HepG2 (cell line): Measurements from ENCODE around the gene GPM6B. TPM values are rescaled to one million over a fixed set of nuclear protein-coding genes. Genes with fewer than 3 reads are reported as not detected.
A peak's percentile ranks its signal among the peaks of the same experiment; 100 is the strongest.

Source experiments
- ARNTL ChIP-seq: sonication (generic); formaldehyde crosslinking; IDR thresholded peaks from 2 replicates; pipeline ENCODE4 v1.4.0; 2020; ENCODE audit warnings: mild to moderate bottlenecking, missing genetic modification reagents
- GABPA ChIP-seq, 2 experiments: IDR thresholded peaks; 2 replicates each; pipeline ENCODE4 v1.6.1; 2011 to 2016; ENCODE audit warnings: low read depth in 2 of 2, low read length in 1 of 2, missing biosample characterization in 1 of 2, missing genetic modification characterization in 1 of 2
- KDM2A ChIP-seq: sonication (generic); formaldehyde crosslinking; IDR thresholded peaks from 2 replicates; pipeline ENCODE4 v1.4.0; 2020; ENCODE audit warnings: low read depth, missing genetic modification reagents, borderline replicate concordance
- NR2C2 ChIP-seq: sonication (generic); formaldehyde crosslinking; IDR thresholded peaks from 2 replicates; pipeline ENCODE4 v1.4.0; 2020; ENCODE audit warnings: missing genetic modification reagents, mild to moderate bottlenecking, moderate library complexity, borderline replicate concordance
- POLR2A ChIP-seq, 2 experiments: IDR thresholded peaks; 2 replicates each; pipeline ENCODE4 v1.6.1; 2011; ENCODE audit warnings: low read depth in 2 of 2, low read length in 2 of 2, mild to moderate bottlenecking in 1 of 2, moderate library complexity in 1 of 2; ENCODE audit not compliant: insufficient read depth in 1 of 2
- POLR2G ChIP-seq: fragments of 200-400 bp; formaldehyde crosslinking; IDR thresholded peaks from 2 replicates; pipeline ENCODE4 v1.6.1; 2018; ENCODE audit warnings: mild to moderate bottlenecking, low read depth, low read length, moderate library complexity
- SPEN ChIP-seq: sonication (generic); formaldehyde crosslinking; IDR thresholded peaks from 2 replicates; pipeline ENCODE4 v1.5.1; 2020; ENCODE audit warnings: low read depth, mild to moderate bottlenecking, missing genetic modification reagents
- TBX2 ChIP-seq: sonication (generic); formaldehyde crosslinking; IDR thresholded peaks from 2 replicates; pipeline ENCODE4 v1.5.0; 2020; ENCODE audit warnings: missing genetic modification reagents, mild to moderate bottlenecking, borderline replicate concordance
- ZNF501 ChIP-seq: sonication (generic); formaldehyde crosslinking; IDR thresholded peaks from 2 replicates; pipeline ENCODE4 v1.5.1; 2020; ENCODE audit warnings: mild to moderate bottlenecking, moderate library complexity, missing genetic modification reagents
- ZNF678 ChIP-seq: sonication (generic); formaldehyde crosslinking; IDR thresholded peaks from 2 replicates; pipeline ENCODE4 v1.4.0; 2020; ENCODE audit warnings: mild to moderate bottlenecking, missing genetic modification reagents
- ZNF709 ChIP-seq: sonication (generic); formaldehyde crosslinking; IDR thresholded peaks from 2 replicates; pipeline ENCODE4 v1.5.0; 2020; ENCODE audit warnings: mild to moderate bottlenecking, missing genetic modification reagents
- polyA plus RNA-seq, 8 experiments: library from polyadenylated mRNA; depleted of rRNA in 3 of 8; stranded (reverse) in 7 of 8; unstranded in 1 of 8; fragments of >200 nt; fragmentation: Illumina TruSeq in 4 of 8; extraction: Trizol in 4 of 8; gene quantifications; 2 replicates each; pipeline versions ENCODE4 v1.2.1 to v1.2.3, GENCODE V29; 2011 to 2016; ENCODE audit warnings: low read depth in 4 of 8, missing spikeins in 1 of 8, mixed read lengths in 1 of 8; ENCODE audit not compliant: insufficient read depth in 1 of 8
- total RNA-seq, 5 experiments: library from RNA; depleted of rRNA; stranded (reverse); fragments of >200 nt; fragmentation: Illumina TruSeq; extraction: Trizol; gene quantifications; 2 replicates each; pipeline ENCODE4 v1.2.3, GENCODE V29; 2016; ENCODE audit warnings: low read depth in 1 of 5
- TF ChIP-seq, protein P1 (sequence below), 2 experiments: fragments of 450-650 bp in 1 of 2; sonication (generic) in 1 of 2; formaldehyde crosslinking; IDR thresholded peaks; 2 replicates each; pipeline versions ENCODE4 v1.5.0 to v1.8.0; 2020 to 2022; ENCODE audit warnings: mild to moderate bottlenecking in 1 of 2, missing genetic modification reagents in 1 of 2
- TF ChIP-seq, protein P2 (sequence below): sonication (generic); formaldehyde crosslinking; IDR thresholded peaks from 2 replicates; pipeline ENCODE4 v1.5.1; 2020; ENCODE audit warnings: missing genetic modification reagents, mild to moderate bottlenecking, borderline replicate concordance
- TF ChIP-seq, protein P3 (sequence below): IDR thresholded peaks from 2 replicates; pipeline ENCODE4 v1.6.1; 2012; ENCODE audit warnings: inconsistent platforms
- TF ChIP-seq, protein P4 (sequence below): sonication (generic); formaldehyde crosslinking; IDR thresholded peaks from 2 replicates; pipeline ENCODE4; 2020; ENCODE audit warnings: missing genetic modification reagents, mild to moderate bottlenecking, borderline replicate concordance
- TF ChIP-seq, protein P5 (sequence below): IDR thresholded peaks from 2 replicates; pipeline ENCODE4 v1.6.1; 2012; ENCODE audit warnings: low read length, improper control_type of control experiment
- TF ChIP-seq, protein P6 (sequence below): sonication (generic); formaldehyde crosslinking; IDR thresholded peaks from 2 replicates; pipeline ENCODE4 v1.8.0; 2022; ENCODE audit warnings: mild to moderate bottlenecking, missing genetic modification reagents, borderline replicate concordance

Gene GPM6B
- total and polyA plus RNA-seq, 2 of the 13 experiments (the other 11 are each of a cell fraction or from before 2014, with no cell fraction given), result not detected

DNA sequence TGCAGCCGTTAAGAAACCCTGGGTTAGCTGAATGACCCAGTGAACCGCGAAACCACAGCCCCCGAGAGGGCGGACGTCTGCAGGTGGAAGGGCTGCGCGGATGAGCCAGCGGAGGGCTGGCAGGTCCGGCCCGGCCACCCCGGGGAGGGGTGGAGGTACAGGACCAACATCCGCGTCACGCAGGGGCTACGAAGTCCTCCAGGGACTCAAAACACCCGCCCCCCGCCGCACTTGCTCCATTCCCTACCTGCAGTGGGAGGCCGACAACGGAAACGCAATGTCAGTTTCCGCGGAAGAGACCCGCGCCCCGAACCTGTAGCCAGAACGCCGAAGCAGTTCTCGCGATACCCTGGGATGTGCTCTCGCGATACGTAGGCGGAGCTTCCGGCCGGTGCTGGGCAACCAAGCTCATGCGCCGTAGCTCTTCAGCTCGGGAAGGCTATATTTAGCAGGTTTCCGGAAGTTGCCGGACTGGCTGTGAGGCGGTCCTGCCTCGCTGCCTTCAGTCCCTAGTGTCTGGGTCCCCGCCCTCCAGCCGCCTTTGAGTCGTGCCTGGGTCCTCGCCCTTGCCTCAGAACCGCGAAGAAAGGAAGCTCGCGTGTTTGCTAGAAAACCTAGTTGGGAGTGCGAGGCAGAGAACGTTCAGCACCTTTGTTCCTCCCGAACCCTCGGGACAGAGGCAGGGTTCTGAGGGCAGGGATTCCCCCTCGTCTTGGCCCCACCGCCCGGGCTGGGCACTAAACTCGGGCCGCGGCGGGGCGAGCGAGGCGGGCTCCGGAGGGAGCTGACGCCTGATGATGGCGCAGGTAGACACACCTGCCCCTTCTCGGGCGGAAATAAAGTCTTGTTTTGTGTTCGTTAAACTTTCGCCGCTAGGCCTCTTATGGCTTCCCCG lies 82.4 kb downstream of the GPM6B start, which contains the start of the genes OFD1 and TRAPPC2 (continued):
- TF ChIP-seq, protein P1, sequence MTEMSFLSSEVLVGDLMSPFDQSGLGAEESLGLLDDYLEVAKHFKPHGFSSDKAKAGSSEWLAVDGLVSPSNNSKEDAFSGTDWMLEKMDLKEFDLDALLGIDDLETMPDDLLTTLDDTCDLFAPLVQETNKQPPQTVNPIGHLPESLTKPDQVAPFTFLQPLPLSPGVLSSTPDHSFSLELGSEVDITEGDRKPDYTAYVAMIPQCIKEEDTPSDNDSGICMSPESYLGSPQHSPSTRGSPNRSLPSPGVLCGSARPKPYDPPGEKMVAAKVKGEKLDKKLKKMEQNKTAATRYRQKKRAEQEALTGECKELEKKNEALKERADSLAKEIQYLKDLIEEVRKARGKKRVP (CRISPR knock-in tag; IDR thresholded peaks at IDR 0.05), result no peak
- TF ChIP-seq NR2C2, result peak; percentile 52; the same call in 1 of the 2 replicates
- TF ChIP-seq, protein P2, sequence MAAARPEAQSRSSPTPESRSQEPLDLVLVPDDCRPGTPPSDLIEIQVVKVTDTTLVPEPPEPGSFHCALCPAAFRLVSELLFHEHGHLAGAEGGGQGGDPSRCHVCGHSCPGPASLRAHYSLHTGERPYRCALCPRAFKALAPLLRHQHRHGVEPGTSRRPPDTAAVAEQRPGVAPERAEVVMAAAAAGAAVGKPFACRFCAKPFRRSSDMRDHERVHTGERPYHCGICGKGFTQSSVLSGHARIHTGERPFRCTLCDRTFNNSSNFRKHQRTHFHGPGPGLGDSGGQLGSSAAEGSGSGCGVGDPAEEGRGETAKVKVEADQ (CRISPR knock-in tag), result no peak
- peak; percentile 62 for TF ChIP-seq TBX2
- TF ChIP-seq, protein P3, sequence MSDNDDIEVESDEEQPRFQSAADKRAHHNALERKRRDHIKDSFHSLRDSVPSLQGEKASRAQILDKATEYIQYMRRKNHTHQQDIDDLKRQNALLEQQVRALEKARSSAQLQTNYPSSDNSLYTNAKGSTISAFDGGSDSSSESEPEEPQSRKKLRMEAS, result peak; percentile 53
- peak; percentile 91 for TF ChIP-seq POLR2G
- peak; percentile 77 to 89 for TF ChIP-seq POLR2A (IDR thresholded peaks at IDR 0.05; ENCODE audit: insufficient read depth in 1 of 2, low read depth in 2 of 2, low read length in 2 of 2)
- TF ChIP-seq, protein P4, sequence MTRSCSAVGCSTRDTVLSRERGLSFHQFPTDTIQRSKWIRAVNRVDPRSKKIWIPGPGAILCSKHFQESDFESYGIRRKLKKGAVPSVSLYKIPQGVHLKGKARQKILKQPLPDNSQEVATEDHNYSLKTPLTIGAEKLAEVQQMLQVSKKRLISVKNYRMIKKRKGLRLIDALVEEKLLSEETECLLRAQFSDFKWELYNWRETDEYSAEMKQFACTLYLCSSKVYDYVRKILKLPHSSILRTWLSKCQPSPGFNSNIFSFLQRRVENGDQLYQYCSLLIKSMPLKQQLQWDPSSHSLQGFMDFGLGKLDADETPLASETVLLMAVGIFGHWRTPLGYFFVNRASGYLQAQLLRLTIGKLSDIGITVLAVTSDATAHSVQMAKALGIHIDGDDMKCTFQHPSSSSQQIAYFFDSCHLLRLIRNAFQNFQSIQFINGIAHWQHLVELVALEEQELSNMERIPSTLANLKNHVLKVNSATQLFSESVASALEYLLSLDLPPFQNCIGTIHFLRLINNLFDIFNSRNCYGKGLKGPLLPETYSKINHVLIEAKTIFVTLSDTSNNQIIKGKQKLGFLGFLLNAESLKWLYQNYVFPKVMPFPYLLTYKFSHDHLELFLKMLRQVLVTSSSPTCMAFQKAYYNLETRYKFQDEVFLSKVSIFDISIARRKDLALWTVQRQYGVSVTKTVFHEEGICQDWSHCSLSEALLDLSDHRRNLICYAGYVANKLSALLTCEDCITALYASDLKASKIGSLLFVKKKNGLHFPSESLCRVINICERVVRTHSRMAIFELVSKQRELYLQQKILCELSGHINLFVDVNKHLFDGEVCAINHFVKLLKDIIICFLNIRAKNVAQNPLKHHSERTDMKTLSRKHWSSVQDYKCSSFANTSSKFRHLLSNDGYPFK (CRISPR knock-in tag), result peak; percentile 78
- 0 out of 2 replicates have a peak, but pooled peaks have one; percentile 31 for TF ChIP-seq ARNTL (CRISPR knock-in tag)
- peak; percentile 71; the same call in 1 of the 2 replicates for TF ChIP-seq ZNF501 (CRISPR knock-in tag)
- TF ChIP-seq, protein P5, sequence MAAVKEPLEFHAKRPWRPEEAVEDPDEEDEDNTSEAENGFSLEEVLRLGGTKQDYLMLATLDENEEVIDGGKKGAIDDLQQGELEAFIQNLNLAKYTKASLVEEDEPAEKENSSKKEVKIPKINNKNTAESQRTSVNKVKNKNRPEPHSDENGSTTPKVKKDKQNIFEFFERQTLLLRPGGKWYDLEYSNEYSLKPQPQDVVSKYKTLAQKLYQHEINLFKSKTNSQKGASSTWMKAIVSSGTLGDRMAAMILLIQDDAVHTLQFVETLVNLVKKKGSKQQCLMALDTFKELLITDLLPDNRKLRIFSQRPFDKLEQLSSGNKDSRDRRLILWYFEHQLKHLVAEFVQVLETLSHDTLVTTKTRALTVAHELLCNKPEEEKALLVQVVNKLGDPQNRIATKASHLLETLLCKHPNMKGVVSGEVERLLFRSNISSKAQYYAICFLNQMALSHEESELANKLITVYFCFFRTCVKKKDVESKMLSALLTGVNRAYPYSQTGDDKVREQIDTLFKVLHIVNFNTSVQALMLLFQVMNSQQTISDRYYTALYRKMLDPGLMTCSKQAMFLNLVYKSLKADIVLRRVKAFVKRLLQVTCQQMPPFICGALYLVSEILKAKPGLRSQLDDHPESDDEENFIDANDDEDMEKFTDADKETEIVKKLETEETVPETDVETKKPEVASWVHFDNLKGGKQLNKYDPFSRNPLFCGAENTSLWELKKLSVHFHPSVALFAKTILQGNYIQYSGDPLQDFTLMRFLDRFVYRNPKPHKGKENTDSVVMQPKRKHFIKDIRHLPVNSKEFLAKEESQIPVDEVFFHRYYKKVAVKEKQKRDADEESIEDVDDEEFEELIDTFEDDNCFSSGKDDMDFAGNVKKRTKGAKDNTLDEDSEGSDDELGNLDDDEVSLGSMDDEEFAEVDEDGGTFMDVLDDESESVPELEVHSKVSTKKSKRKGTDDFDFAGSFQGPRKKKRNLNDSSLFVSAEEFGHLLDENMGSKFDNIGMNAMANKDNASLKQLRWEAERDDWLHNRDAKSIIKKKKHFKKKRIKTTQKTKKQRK, result no peak
- TF ChIP-seq KDM2A, result peak; percentile 60; the same call in 1 of the 2 replicates
- TF ChIP-seq ZNF709 (CRISPR knock-in tag), result peak; percentile 64; the same call in 1 of the 2 replicates
- TF ChIP-seq GABPA (IDR thresholded peaks at IDR 0.05; ENCODE audit: low read depth, low read length), result peak; percentile 70
- TF ChIP-seq GABPA (CRISPR knock-in tag; IDR thresholded peaks at IDR 0.05; ENCODE audit: low read depth), result peak; percentile 91
- 0 out of 2 replicates have a peak, but pooled peaks have one; percentile 38 for TF ChIP-seq ZNF678 (CRISPR knock-in tag)
- TF ChIP-seq, protein P6, sequence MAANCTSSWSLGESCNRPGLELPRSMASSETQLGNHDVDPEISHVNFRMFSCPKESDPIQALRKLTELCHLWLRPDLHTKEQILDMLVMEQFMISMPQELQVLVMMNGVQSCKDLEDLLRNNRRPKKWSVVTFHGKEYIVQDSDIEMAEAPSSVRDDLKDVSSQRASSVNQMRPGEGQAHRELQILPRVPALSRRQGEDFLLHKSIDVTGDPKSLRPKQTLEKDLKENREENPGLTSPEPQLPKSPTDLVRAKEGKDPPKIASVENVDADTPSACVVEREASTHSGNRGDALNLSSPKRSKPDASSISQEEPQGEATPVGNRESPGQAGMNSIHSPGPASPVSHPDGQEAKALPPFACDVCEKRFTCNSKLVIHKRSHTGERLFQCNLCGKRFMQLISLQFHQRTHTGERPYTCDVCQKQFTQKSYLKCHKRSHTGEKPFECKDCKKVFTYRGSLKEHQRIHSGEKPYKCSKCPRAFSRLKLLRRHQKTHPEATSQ, result peak; percentile 26; the same call in 1 of the 2 replicates
- TF ChIP-seq SPEN, result peak; percentile 70; the same call in 1 of the 2 replicates
